T-helper 1 cell treated with Interleukin-12 subunit alpha and Interleukin-12 subunit beta and Interleukin-4 antibody, amounts not matched to agents 30 ng/mL and 1 ng/mL, for 36 hours (primary cell): Measurements from ENCODE around the gene TMEM9. TPM values are rescaled to one million over a fixed set of nuclear protein-coding genes. Genes with fewer than 3 reads are reported as not detected.

Source experiments
- intact Hi-C: fragments of 100-400 bp; cut with micrococcal nuclease; formaldehyde crosslinking; loops from one replicate; pipeline ENCODE4 v1.15.1; 2024
- total RNA-seq: library from RNA; stranded (reverse); gene quantifications from 2 replicates; pipeline ENCODE4 v1.2.3, GENCODE V29; 2022

Gene TMEM9
- 12.5 and 16.1 TPM in 2 replicates for total RNA-seq

- intact Hi-C loops, result loop anchor here (1.0 to 5.0 kb wide), 8 partner anchors 16 to 675 kb away; partner anchors contain the start of genes DDX59, IPO9, KIF14 and KIF21B
Observed at GRCh38 chr1:201154389-201155165, at the start of gene TMEM9. TMEM9 (minus strand) TSS chr1:201154474; CDS start chr1:201153923, 551 bp downstream.

- intact Hi-C loops, result no loop called here
Observed at GRCh38 chr1:201198598-201198997, 44.3 kb upstream of the TMEM9 start.

GRCh38 chr1:201194046-201194445 is 39.8 kb upstream of the TMEM9 start:
- intact Hi-C loops, result no loop called here

GRCh38 chr1:201192261-201192788 is 38.1 kb upstream of the TMEM9 start:
- intact Hi-C loops, result no loop called here

- intact Hi-C loops, result no loop called here
Observed at GRCh38 chr1:201191653-201192260, 37.5 kb upstream of the TMEM9 start.

GRCh38 chr1:201190624-201191051 is 36.4 kb upstream of the TMEM9 start, which contains the start of gene IGFN1:
IGFN1 (plus strand) TSS chr1:201190824; CDS start chr1:201193294, 2,470 bp downstream.
- intact Hi-C loops, result no loop called here

GRCh38 chr1:201190005-201190404 is 35.7 kb upstream of the TMEM9 start:
- intact Hi-C loops, result no loop called here

GRCh38 chr1:201189085-201189484 is 34.8 kb upstream of the TMEM9 start:
- intact Hi-C loops, result no loop called here

- intact Hi-C loops, result no loop called here
Observed at GRCh38 chr1:201186192-201186591, 31.9 kb upstream of the TMEM9 start.

- intact Hi-C loops, result loop anchor here (1.0 kb wide), 1 partner anchor 36 kb away; no protein-coding TSS in a partner anchor
Observed at GRCh38 chr1:201185527-201186128, 31.4 kb upstream of the TMEM9 start.

GRCh38 chr1:201185123-201185453 is 30.8 kb upstream of the TMEM9 start:
- intact Hi-C loops, result loop anchor here (1.0 kb wide), 1 partner anchor 36 kb away; no protein-coding TSS in a partner anchor

- intact Hi-C loops, result loop anchor here (1.0 kb wide), 1 partner anchor 35 kb away; no protein-coding TSS in a partner anchor
Observed at GRCh38 chr1:201184307-201185122, 30.2 kb upstream of the TMEM9 start.

- intact Hi-C loops, result no loop called here
Observed at GRCh38 chr1:201183753-201184152, 29.5 kb upstream of the TMEM9 start.

- intact Hi-C loops, result no loop called here
Observed at GRCh38 chr1:201183209-201183608, 28.9 kb upstream of the TMEM9 start.

GRCh38 chr1:201181726-201182125 is 27.5 kb upstream of the TMEM9 start:
- intact Hi-C loops, result no loop called here

- intact Hi-C loops, result no loop called here
Observed at GRCh38 chr1:201181323-201181722, 27.0 kb upstream of the TMEM9 start.

- intact Hi-C loops, result no loop called here
Observed at GRCh38 chr1:201180901-201181300, 26.6 kb upstream of the TMEM9 start.

GRCh38 chr1:201180141-201180540 is 25.9 kb upstream of the TMEM9 start:
- intact Hi-C loops, result no loop called here

- intact Hi-C loops, result no loop called here
Observed at GRCh38 chr1:201178718-201179117, 24.4 kb upstream of the TMEM9 start.

- intact Hi-C loops, result no loop called here
Observed at GRCh38 chr1:201176940-201177339, 22.7 kb upstream of the TMEM9 start.
